Heart left ventricle (tissue), 13 donors: Measurements from ENCODE around the gene CADM2.

ENCODE experiments used
- POLR2A ChIP-seq, 2 donors: fragments of 450-650 bp; IDR thresholded peaks; one replicate each; pipeline ENCODE4 v1.6.1; 2017; ENCODE audit warnings: antibody characterized with exemption in 2 of 2, mild to moderate bottlenecking in 2 of 2, moderate library complexity in 2 of 2
- TF ChIP-seq, protein P1 (sequence below), 12 donors: fragments of 200-600 bp; sonication (generic) in 4 of 12; IDR thresholded peaks; one replicate each; pipeline versions ENCODE4 v1.5.0 to v1.8.0; 2018 to 2022; ENCODE audit warnings: antibody characterized with exemption in 12 of 12, mild to moderate bottlenecking in 5 of 12
- donor health status: ischemic (EF 13 %, LVEDD 7.1; RV severe dilation, severe dysfunction).
- donor health status: DM: no; HTN: yes; CAD: no.
- donor health status: DM: no; HTN: no; CAD: no.
- donor health status: ischemic (EF 25% LVEDD 6.9; RV normal size, moderate dysfunction).
- donor health status: ischemic (EF 25% LVEDD 5.7; RV mildly dilated, moderate dysfunction).
- donor health status: ischemic (EF 35%, LVEDD 5.7; RV mildly dilated, moderate dysfunction).
- donor health status: nonischemic (EF 11% LVEDD 7.7; RV severe dilation, severe dysfunction).
- donor health status: DM: yes; HTN: yes; CAD: no.
- donor health status: PGD.
- donor health status: ischemic (EF 29% LVEDD 5.4; RV normal size, mild dysfunction).
- donor health status: nonischemic (EF 23%, LVEDD 6.1; RV moderate dilation, normal function).

DNA sequence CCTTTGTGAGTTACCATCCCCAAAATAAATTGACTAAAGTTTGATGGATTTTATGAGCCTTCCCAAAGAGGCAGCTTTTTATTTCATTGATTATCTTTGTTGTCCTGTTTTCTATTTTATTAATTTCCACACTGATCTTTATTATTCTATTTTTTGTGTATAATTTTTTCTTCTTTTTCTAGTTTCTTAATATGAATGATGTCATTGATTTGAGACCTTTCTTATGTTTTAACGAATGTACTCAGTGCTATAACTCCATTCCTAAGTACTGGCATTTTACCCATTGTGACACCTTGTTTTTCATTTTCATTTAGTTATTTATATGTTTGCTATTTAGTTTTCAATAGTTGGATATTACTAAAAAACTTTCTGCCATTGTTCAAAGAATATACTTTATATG lies 565.3 kb downstream of the CADM2 start:
- TF ChIP-seq, protein P1, sequence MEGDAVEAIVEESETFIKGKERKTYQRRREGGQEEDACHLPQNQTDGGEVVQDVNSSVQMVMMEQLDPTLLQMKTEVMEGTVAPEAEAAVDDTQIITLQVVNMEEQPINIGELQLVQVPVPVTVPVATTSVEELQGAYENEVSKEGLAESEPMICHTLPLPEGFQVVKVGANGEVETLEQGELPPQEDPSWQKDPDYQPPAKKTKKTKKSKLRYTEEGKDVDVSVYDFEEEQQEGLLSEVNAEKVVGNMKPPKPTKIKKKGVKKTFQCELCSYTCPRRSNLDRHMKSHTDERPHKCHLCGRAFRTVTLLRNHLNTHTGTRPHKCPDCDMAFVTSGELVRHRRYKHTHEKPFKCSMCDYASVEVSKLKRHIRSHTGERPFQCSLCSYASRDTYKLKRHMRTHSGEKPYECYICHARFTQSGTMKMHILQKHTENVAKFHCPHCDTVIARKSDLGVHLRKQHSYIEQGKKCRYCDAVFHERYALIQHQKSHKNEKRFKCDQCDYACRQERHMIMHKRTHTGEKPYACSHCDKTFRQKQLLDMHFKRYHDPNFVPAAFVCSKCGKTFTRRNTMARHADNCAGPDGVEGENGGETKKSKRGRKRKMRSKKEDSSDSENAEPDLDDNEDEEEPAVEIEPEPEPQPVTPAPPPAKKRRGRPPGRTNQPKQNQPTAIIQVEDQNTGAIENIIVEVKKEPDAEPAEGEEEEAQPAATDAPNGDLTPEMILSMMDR (IDR thresholded peaks at IDR 0.05), result no peak
- no peak for TF ChIP-seq POLR2A (IDR thresholded peaks at IDR 0.05)
